Cardiac fibroblast (primary cell): ENCODE measurements around the gene ETV3.
A peak's percentile ranks its signal among the peaks of the same experiment; 100 is the strongest.

Experiments used
- DNase-seq, 2 donors: peaks; one replicate each; pipeline versions ENCODE4 v3.0.0 to v3.0.0-alpha.2; 2010; ENCODE audit warnings: low read depth in 2 of 2
- H3K4me3 ChIP-seq, 2 donors: replicated peaks in 1 of 2; 1 replicate in 1 of 2; 2 replicates in 1 of 2; pipeline ENCODE4 v1.5.1; 2011; ENCODE audit warnings: low read depth in 2 of 2, low read length in 2 of 2, mild to moderate bottlenecking in 2 of 2, moderate library complexity in 1 of 2
- TF ChIP-seq, protein P1 (sequence below): IDR thresholded peaks from one replicate; pipeline ENCODE4 v1.5.1; 2011; ENCODE audit warnings: low read depth, mild to moderate bottlenecking, low read length, inconsistent platforms

ETV3 gene

DNA sequence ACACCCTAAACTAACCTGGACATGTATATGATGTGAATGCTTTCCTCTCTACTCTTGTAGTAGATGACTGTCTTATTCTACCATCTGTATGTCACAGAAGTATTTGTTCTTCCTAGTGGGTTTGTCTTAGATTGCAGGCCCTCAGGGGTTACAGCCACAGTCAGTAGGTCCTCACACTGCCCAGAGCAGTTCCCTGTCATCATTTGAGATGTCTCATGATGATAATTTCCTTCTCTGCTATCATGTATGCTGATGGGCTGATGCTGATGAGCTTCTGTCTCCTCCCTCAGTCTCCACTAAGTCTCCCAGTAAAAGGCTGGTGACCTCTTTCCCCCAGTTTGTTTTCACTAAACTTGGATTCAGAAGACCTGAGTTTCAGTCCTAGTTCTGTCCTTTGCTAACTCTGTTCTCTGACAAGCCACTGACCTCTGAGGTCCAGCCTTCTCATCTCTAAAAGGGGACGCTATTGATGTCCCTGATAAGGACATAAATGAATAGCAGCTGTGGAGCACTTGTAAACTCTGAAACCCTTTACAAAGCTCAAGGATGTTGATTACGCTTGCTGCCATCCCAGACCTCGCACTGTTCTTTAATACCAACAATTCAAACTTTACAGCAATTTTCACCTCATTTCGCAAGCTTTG, 3.1 kb upstream of the ETV3 start:
- TF ChIP-seq, protein P1, sequence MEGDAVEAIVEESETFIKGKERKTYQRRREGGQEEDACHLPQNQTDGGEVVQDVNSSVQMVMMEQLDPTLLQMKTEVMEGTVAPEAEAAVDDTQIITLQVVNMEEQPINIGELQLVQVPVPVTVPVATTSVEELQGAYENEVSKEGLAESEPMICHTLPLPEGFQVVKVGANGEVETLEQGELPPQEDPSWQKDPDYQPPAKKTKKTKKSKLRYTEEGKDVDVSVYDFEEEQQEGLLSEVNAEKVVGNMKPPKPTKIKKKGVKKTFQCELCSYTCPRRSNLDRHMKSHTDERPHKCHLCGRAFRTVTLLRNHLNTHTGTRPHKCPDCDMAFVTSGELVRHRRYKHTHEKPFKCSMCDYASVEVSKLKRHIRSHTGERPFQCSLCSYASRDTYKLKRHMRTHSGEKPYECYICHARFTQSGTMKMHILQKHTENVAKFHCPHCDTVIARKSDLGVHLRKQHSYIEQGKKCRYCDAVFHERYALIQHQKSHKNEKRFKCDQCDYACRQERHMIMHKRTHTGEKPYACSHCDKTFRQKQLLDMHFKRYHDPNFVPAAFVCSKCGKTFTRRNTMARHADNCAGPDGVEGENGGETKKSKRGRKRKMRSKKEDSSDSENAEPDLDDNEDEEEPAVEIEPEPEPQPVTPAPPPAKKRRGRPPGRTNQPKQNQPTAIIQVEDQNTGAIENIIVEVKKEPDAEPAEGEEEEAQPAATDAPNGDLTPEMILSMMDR = no peak
- DNase-seq = no peak
- H3K4me3 ChIP-seq = no peak overlapping the region

DNA sequence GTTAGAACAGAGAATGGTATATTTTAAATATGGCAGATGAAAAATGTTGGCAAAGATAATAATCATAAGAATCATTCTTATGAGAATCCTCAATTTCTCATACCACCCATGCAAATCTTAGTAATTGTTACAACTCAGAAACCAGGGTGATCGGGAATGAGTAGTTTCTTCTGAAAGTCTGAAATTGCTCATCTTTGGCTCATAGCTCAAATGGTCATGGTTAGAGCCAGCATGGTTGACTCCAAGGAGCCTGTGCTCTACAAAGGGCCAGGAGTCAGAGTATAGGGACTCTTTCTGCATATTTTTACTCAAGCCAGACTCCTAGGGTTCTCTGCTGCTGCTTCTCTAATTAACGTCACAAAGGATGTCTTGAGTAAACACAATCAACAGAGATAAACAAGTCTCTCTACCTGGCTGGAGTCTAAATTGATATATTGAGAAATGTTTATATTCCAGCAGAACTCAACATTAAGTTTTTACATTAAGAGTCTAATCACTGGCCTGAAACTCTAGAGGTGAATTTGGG, 1.9 kb upstream of the ETV3 start:
- DNase-seq = peak in 1 of 2 donors; percentile 12
- TF ChIP-seq, protein P1 = no peak
- H3K4me3 ChIP-seq = no peak overlapping the region

GRCh38 chr1:157139052-157139715, 989 bp upstream of the ETV3 start:
- no peak for DNase-seq
- H3K4me3 ChIP-seq = peak overlapping the region; percentile 97 to 98
- TF ChIP-seq, protein P1 = no peak

GRCh38 chr1:157137408-157138219, 581 bp downstream of the ETV3 start:
- peak; percentile 26 to 50 for DNase-seq
- TF ChIP-seq, protein P1 = no peak
- H3K4me3 ChIP-seq = peak overlapping the region; percentile 97 to 98

DNA sequence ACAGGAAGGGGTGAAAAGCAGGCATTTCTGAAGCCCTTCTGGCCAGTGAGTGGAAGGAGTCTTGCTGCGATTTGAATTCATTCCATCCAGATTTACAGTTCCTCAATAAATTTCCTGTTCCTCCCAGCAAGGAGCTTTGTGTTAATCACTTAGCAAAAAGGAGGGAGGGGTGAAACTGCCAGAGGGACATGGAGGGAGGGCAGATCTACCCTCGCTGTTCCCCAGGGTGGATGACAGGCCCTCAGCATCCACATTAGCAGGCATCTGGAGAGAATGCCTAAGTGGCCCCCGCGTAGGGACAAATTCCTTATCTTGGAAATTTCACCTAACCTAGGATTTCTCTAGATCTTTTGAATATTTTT, 1.2 kb downstream of the ETV3 start:
- H3K4me3 ChIP-seq = peak overlapping the region; percentile 97 to 98
- TF ChIP-seq, protein P1 = no peak
- peak in 1 of 2 donors; percentile 35 for DNase-seq

- H3K4me3 ChIP-seq = no peak overlapping the region
- TF ChIP-seq, protein P1 = no peak
- no peak for DNase-seq
These were observed 2.1 kb downstream of the ETV3 start for GRCh38 chr1:157136133-157136532.
